Measurements from ENCODE around the gene TES.

TES gene

GRCh38 chr7:116273918-116274301, 63.6 kb downstream of the TES start:
- Histone ChIP-seq H3K4me1 (ENCODE audit: control insufficient read depth, low read depth, low read length) (peaks cover 14% of the 10 kb centered on the region), H3K9me3 (ENCODE audit: control insufficient read depth, low read depth, low read length) (no peaks in the 10 kb centered on the region), H3K27ac (ENCODE audit: low read length) (no peak overlapping the region), H3K9ac (ENCODE audit: low read length) (no peak overlapping the region), H3K36me3 (ENCODE audit: control insufficient read depth, low read depth, low read length) (no peaks in the 10 kb centered on the region), H3K27me3 (ENCODE audit: control insufficient read depth, insufficient read depth, low read length) (no peaks in the 10 kb centered on the region), H3K4me3 (ENCODE audit: low read length) (no peak overlapping the region)

DNA sequence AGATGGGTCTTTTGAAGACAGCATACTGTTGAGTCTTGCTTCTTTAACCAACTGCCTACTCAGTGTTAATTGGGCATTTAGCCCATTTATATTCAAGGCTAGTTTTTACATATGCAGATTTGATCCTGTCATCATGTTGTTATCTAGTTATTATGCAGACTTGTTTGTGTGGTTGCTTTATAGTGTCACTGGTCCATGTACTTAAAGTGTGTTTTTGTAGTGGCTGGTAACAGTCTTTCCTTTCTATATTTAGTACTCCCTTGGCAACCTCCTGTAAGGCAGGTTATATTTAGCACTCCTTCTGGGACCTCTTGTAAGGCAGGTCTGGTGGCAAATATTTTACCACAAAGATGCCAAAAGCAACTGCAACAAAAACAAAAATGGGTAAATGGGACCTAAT, 66.7 kb downstream of the TES start:
- no peak overlapping the region for H3K9ac ChIP-seq (ENCODE audit: low read length)
- no peak overlapping the region for H3K4me3 ChIP-seq (ENCODE audit: low read length)
- no peaks in the 10 kb centered on the region for H3K27me3 ChIP-seq (ENCODE audit: control insufficient read depth, insufficient read depth, low read length)
- H3K9me3 ChIP-seq (ENCODE audit: control insufficient read depth, low read depth, low read length) = no peaks in the 10 kb centered on the region
- H3K27ac ChIP-seq (ENCODE audit: low read length) = no peak overlapping the region
- peaks cover 7% of the 10 kb centered on the region for H3K4me1 ChIP-seq (ENCODE audit: control insufficient read depth, low read depth, low read length)
- H3K36me3 ChIP-seq (ENCODE audit: control insufficient read depth, low read depth, low read length) = no peaks in the 10 kb centered on the region

DNA sequence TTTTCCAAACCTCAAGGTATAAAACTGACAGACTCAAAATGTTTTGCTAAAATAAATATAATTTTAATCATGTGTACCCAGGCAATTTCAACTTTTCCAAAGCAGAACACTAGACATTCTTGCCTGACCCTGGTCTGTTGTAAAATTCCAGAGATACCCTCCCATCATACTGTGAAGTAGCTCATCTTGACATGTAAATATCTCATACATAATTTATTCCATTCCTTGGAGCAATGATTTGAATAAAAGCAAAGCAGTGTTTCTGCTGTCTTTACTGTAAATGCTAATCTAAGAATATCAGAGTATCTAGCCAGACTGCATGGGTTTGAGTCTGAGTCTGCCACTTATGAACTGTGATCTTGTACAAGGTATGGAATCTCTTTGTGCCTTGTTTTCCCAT, 68.9 kb downstream of the TES start:
- H3K4me1 ChIP-seq (ENCODE audit: control insufficient read depth, low read depth, low read length) = peaks cover 6% of the 10 kb centered on the region
- H3K27ac ChIP-seq (ENCODE audit: low read length) = no peak overlapping the region
- no peak overlapping the region for H3K4me3 ChIP-seq (ENCODE audit: low read length)

GRCh38 chr7:116280803-116281202, 70.5 kb downstream of the TES start:
- H3K4me1 ChIP-seq (ENCODE audit: control insufficient read depth, low read depth, low read length) = peaks cover 6% of the 10 kb centered on the region
- no peak overlapping the region for H3K4me3 ChIP-seq (ENCODE audit: low read length)
- no peaks in the 10 kb centered on the region for H3K27me3 ChIP-seq (ENCODE audit: control insufficient read depth, insufficient read depth, low read length)
- no peaks in the 10 kb centered on the region for H3K9me3 ChIP-seq (ENCODE audit: control insufficient read depth, low read depth, low read length)
- H3K27ac ChIP-seq (ENCODE audit: low read length) = no peak overlapping the region
- H3K36me3 ChIP-seq (ENCODE audit: control insufficient read depth, low read depth, low read length) = no peaks in the 10 kb centered on the region
- H3K9ac ChIP-seq (ENCODE audit: low read length) = no peak overlapping the region

More for the DNA sequence above, 68.9 kb downstream of the TES start:
- H3K9ac ChIP-seq (ENCODE audit: low read length) = no peak overlapping the region
- H3K27me3 ChIP-seq (ENCODE audit: control insufficient read depth, insufficient read depth, low read length) = no peaks in the 10 kb centered on the region
- no peaks in the 10 kb centered on the region for H3K9me3 ChIP-seq (ENCODE audit: control insufficient read depth, low read depth, low read length)
- no peaks in the 10 kb centered on the region for H3K36me3 ChIP-seq (ENCODE audit: control insufficient read depth, low read depth, low read length)

- Histone ChIP-seq H3K9ac (ENCODE audit: low read length) (no peak overlapping the region), H3K4me3 (ENCODE audit: low read length) (no peak overlapping the region), H3K27ac (ENCODE audit: low read length) (no peak overlapping the region), H3K4me1 (ENCODE audit: control insufficient read depth, low read depth, low read length) (no peaks in the 10 kb centered on the region), H3K9me3 (ENCODE audit: control insufficient read depth, low read depth, low read length) (no peaks in the 10 kb centered on the region), H3K27me3 (ENCODE audit: control insufficient read depth, insufficient read depth, low read length) (no peaks in the 10 kb centered on the region), H3K36me3 (ENCODE audit: control insufficient read depth, low read depth, low read length) (no peaks in the 10 kb centered on the region)
Observed at GRCh38 chr7:116283595-116284204, 73.4 kb downstream of the TES start.

GRCh38 chr7:116284390-116284789, 74.1 kb downstream of the TES start:
- no peak overlapping the region for H3K4me3 ChIP-seq (ENCODE audit: low read length)
- no peaks in the 10 kb centered on the region for H3K9me3 ChIP-seq (ENCODE audit: control insufficient read depth, low read depth, low read length)
- H3K27ac ChIP-seq (ENCODE audit: low read length) = no peak overlapping the region
- no peaks in the 10 kb centered on the region for H3K27me3 ChIP-seq (ENCODE audit: control insufficient read depth, insufficient read depth, low read length)
- no peaks in the 10 kb centered on the region for H3K4me1 ChIP-seq (ENCODE audit: control insufficient read depth, low read depth, low read length)
- no peak overlapping the region for H3K9ac ChIP-seq (ENCODE audit: low read length)
- H3K36me3 ChIP-seq (ENCODE audit: control insufficient read depth, low read depth, low read length) = no peaks in the 10 kb centered on the region

- Histone ChIP-seq H3K36me3 (ENCODE audit: control insufficient read depth, low read depth, low read length) (no peaks in the 10 kb centered on the region), H3K4me3 (ENCODE audit: low read length) (no peak overlapping the region)
Observed at GRCh38 chr7:116285252-116285651, 74.9 kb downstream of the TES start.

DNA sequence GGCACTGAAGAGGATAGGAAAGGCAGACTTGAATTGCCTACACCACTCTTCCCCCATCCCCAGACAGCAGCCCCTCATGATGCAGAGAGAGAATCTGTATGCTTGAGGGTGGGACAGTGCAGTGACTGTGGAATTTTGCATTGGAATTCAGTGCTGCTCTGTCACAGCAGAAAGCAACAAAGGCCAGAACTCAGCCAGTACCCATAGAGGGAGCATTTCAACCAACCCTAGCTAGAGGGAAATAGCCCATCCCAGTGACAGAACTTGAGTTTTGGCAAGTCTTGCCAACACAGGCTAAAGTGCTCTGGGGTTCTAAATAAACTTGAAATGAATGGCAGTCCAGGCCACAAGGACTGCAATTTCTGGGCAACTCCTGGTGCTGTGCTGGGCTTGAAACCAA, 80.4 kb downstream of the TES start:
- Histone ChIP-seq H3K4me3 (ENCODE audit: low read length) (no peak overlapping the region), H3K4me1 (ENCODE audit: control insufficient read depth, low read depth, low read length) (no peaks in the 10 kb centered on the region), H3K36me3 (ENCODE audit: control insufficient read depth, low read depth, low read length) (no peaks in the 10 kb centered on the region), H3K27me3 (ENCODE audit: control insufficient read depth, insufficient read depth, low read length) (no peaks in the 10 kb centered on the region), H3K9me3 (ENCODE audit: control insufficient read depth, low read depth, low read length) (no peaks in the 10 kb centered on the region), H3K27ac (ENCODE audit: low read length) (no peak overlapping the region), H3K9ac (ENCODE audit: low read length) (no peak overlapping the region)

More at GRCh38 chr7:116285252-116285651, 74.9 kb downstream of the TES start:
- Histone ChIP-seq H3K9me3 (ENCODE audit: control insufficient read depth, low read depth, low read length) (no peaks in the 10 kb centered on the region), H3K27me3 (ENCODE audit: control insufficient read depth, insufficient read depth, low read length) (no peaks in the 10 kb centered on the region), H3K27ac (ENCODE audit: low read length) (no peak overlapping the region), H3K4me1 (ENCODE audit: control insufficient read depth, low read depth, low read length) (no peaks in the 10 kb centered on the region), H3K9ac (ENCODE audit: low read length) (no peak overlapping the region)

- Histone ChIP-seq H3K27ac (ENCODE audit: low read length) (no peak overlapping the region), H3K4me3 (ENCODE audit: low read length) (no peak overlapping the region), H3K27me3 (ENCODE audit: control insufficient read depth, insufficient read depth, low read length) (no peaks in the 10 kb centered on the region), H3K4me1 (ENCODE audit: control insufficient read depth, low read depth, low read length) (no peaks in the 10 kb centered on the region), H3K9me3 (ENCODE audit: control insufficient read depth, low read depth, low read length) (no peaks in the 10 kb centered on the region), H3K36me3 (ENCODE audit: control insufficient read depth, low read depth, low read length) (no peaks in the 10 kb centered on the region), H3K9ac (ENCODE audit: low read length) (no peak overlapping the region)
Observed at GRCh38 chr7:116291937-116292336, 81.6 kb downstream of the TES start.

DNA sequence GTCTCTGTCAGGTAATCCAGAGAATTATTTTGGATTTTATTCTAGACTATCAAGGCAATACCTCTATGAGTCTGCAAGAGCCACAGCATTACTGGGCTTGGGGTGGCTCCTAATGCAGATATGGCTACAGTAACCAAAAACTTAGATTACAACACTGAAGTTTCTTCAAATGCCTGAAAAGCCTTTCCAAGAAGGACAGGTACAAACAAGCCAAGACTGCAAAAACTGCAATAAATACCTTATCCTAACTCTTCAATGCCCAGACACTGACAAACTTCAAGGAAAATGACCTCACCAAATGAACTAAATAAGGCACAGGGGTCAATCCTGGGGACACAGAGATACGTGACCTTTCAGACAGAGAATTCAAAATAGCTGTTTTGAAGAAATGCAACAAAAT, 82.0 kb downstream of the TES start:
- Histone ChIP-seq H3K9ac (ENCODE audit: low read length) (no peak overlapping the region), H3K4me3 (ENCODE audit: low read length) (no peak overlapping the region), H3K27ac (ENCODE audit: low read length) (no peak overlapping the region), H3K4me1 (ENCODE audit: control insufficient read depth, low read depth, low read length) (no peaks in the 10 kb centered on the region), H3K36me3 (ENCODE audit: control insufficient read depth, low read depth, low read length) (no peaks in the 10 kb centered on the region), H3K9me3 (ENCODE audit: control insufficient read depth, low read depth, low read length) (no peaks in the 10 kb centered on the region), H3K27me3 (ENCODE audit: control insufficient read depth, insufficient read depth, low read length) (no peaks in the 10 kb centered on the region)

- H3K27me3 ChIP-seq (ENCODE audit: control insufficient read depth, insufficient read depth, low read length) = no peaks in the 10 kb centered on the region
- no peak overlapping the region for H3K9ac ChIP-seq (ENCODE audit: low read length)
- no peak overlapping the region for H3K27ac ChIP-seq (ENCODE audit: low read length)
- H3K9me3 ChIP-seq (ENCODE audit: control insufficient read depth, low read depth, low read length) = no peaks in the 10 kb centered on the region
- H3K4me1 ChIP-seq (ENCODE audit: control insufficient read depth, low read depth, low read length) = no peaks in the 10 kb centered on the region
- no peak overlapping the region for H3K4me3 ChIP-seq (ENCODE audit: low read length)
- no peaks in the 10 kb centered on the region for H3K36me3 ChIP-seq (ENCODE audit: control insufficient read depth, low read depth, low read length)
Observed at GRCh38 chr7:116293139-116293538, 82.8 kb downstream of the TES start.

GRCh38 chr7:116293633-116294032, 83.3 kb downstream of the TES start:
- no peaks in the 10 kb centered on the region for H3K36me3 ChIP-seq (ENCODE audit: control insufficient read depth, low read depth, low read length)
- no peaks in the 10 kb centered on the region for H3K9me3 ChIP-seq (ENCODE audit: control insufficient read depth, low read depth, low read length)
- H3K4me1 ChIP-seq (ENCODE audit: control insufficient read depth, low read depth, low read length) = no peaks in the 10 kb centered on the region
- no peak overlapping the region for H3K4me3 ChIP-seq (ENCODE audit: low read length)
- H3K27me3 ChIP-seq (ENCODE audit: control insufficient read depth, insufficient read depth, low read length) = no peaks in the 10 kb centered on the region
- H3K9ac ChIP-seq (ENCODE audit: low read length) = no peak overlapping the region
- H3K27ac ChIP-seq (ENCODE audit: low read length) = no peak overlapping the region

Data from iPS-18a (cell line).